Stimulated activated CD4-positive, alpha-beta T cell treated with anti-CD3 and anti-CD28 coated beads, Interleukin-12 subunit alpha, Interleukin-12 subunit beta, amount 100 ng/mL, for 4 hours (primary cell): ENCODE measurements around the gene NXPH2.
"Not testable (repeated sequence)": the region's sequence is repeated elsewhere in the genome, so short reads cannot be mapped to it uniquely, and the experiment has no call there.

Experiments used
- DNase-seq: peaks from one replicate; pipeline ENCODE4 v3.0.0-alpha.2; 2020

NXPH2 gene

GRCh38 chr2:138707392-138708074 is 72.7 kb downstream of the NXPH2 start:
- no peak for DNase-seq

- DNase-seq: no peak
Measured at GRCh38 chr2:138703242-138703641, 76.9 kb downstream of the NXPH2 start.

- no peak for DNase-seq
Measured at GRCh38 chr2:138700716-138701115, 79.5 kb downstream of the NXPH2 start.

- no peak for DNase-seq
Measured at GRCh38 chr2:138699421-138699820, 80.8 kb downstream of the NXPH2 start.

- no peak for DNase-seq
Measured at GRCh38 chr2:138698428-138698827, 81.8 kb downstream of the NXPH2 start.

- no peak for DNase-seq
Measured at GRCh38 chr2:138691667-138692066, 88.5 kb downstream of the NXPH2 start.

- DNase-seq: no peak
Measured at GRCh38 chr2:138689705-138690104, 90.5 kb downstream of the NXPH2 start.

- no peak for DNase-seq
Measured at GRCh38 chr2:138682163-138682562, 98.0 kb downstream of the NXPH2 start.

GRCh38 chr2:138677221-138677620 is 103.0 kb downstream of the NXPH2 start:
- DNase-seq: no peak

GRCh38 chr2:138676619-138677021 is 103.6 kb downstream of the NXPH2 start:
- no peak for DNase-seq

GRCh38 chr2:138671566-138671965 is 108.6 kb downstream of the NXPH2 start:
- DNase-seq: no peak

GRCh38 chr2:138670734-138671133 is 109.5 kb downstream of the NXPH2 start:
- no peak for DNase-seq

GRCh38 chr2:138665937-138666336 is 114.3 kb downstream of the NXPH2 start:
- DNase-seq: no peak

GRCh38 chr2:138658187-138658894 is 121.8 kb downstream of the NXPH2 start:
- DNase-seq: no peak

- DNase-seq: no peak
Measured at GRCh38 chr2:138654146-138654545, 126.0 kb downstream of the NXPH2 start.

- no peak for DNase-seq
Measured at GRCh38 chr2:138652378-138652777, 127.8 kb downstream of the NXPH2 start.

GRCh38 chr2:138649571-138649970 is 130.6 kb downstream of the NXPH2 start:
- DNase-seq: no peak

- DNase-seq: no peak
Measured at GRCh38 chr2:138648606-138649005, 131.6 kb downstream of the NXPH2 start.

GRCh38 chr2:138644776-138645175 is 135.4 kb downstream of the NXPH2 start:
- not testable (repeated sequence) for DNase-seq

- no peak for DNase-seq
Measured at GRCh38 chr2:138640921-138641676, 139.1 kb downstream of the NXPH2 start.

- no peak for DNase-seq
Measured at GRCh38 chr2:138637686-138638085, 142.5 kb downstream of the NXPH2 start.

- no peak for DNase-seq
Measured at GRCh38 chr2:138637061-138637460, 143.1 kb downstream of the NXPH2 start.

- DNase-seq: no peak
Measured at GRCh38 chr2:138633049-138633448, 147.1 kb downstream of the NXPH2 start.

- DNase-seq: no peak
Measured at GRCh38 chr2:138632066-138632620, 148.0 kb downstream of the NXPH2 start.
